Left ventricle myocardium inferior (tissue), 1 donor: ENCODE results near the gene KISS1. TPM values are rescaled to one million over a fixed set of nuclear protein-coding genes. Genes with fewer than 3 reads are reported as not detected.

ENCODE experiments used
- DNase-seq: peaks from one replicate; pipeline ENCODE4 v3.0.0-alpha.2; 2020
- H3K27ac ChIP-seq: fragments of 200-600 bp; replicated peaks from 2 replicates; pipeline ENCODE4 v1.8.0; 2021
- H3K27me3 ChIP-seq: fragments of 200-600 bp; 2 replicates; pipeline ENCODE4 v1.8.0; 2021; ENCODE audit warnings: low read depth
- H3K36me3 ChIP-seq: fragments of 200-600 bp; 2 replicates; pipeline ENCODE4 v1.8.0; 2021
- H3K4me1 ChIP-seq: fragments of 200-600 bp; 2 replicates; pipeline ENCODE4 v1.8.0; 2021
- H3K4me3 ChIP-seq: fragments of 200-600 bp; 2 replicates; pipeline ENCODE4 v1.8.0; 2021; ENCODE audit warnings: mild to moderate bottlenecking, moderate library complexity
- H3K9me3 ChIP-seq: fragments of 200-600 bp; replicated peaks from 2 replicates; pipeline ENCODE4 v1.8.0; 2021
- intact Hi-C: fragments of 100-400 bp; cut with micrococcal nuclease; formaldehyde crosslinking; loops from one replicate; pipeline ENCODE4 v1.11.0; 2022
- total RNA-seq: library from RNA; stranded (reverse); fragmentation: NEBNext Ultra II Directional; extraction: Animal tissue kit (Norgen Biotek cat#: 25700); gene quantifications from one replicate; pipeline ENCODE4 v1.2.1, GENCODE V29; 2021
- TF ChIP-seq, protein P1 (sequence below): fragments of 200-600 bp; IDR thresholded peaks from 2 replicates; pipeline ENCODE4 v1.8.0; 2021; ENCODE audit warnings: antibody characterized with exemption, mild to moderate bottlenecking, borderline replicate concordance
- donor health status: DM: no; HTN: yes; CAD: no; lungs with severe emphysema.

KISS1 gene
- total RNA-seq, 1 donor from 2014 or later = not detected

DNA sequence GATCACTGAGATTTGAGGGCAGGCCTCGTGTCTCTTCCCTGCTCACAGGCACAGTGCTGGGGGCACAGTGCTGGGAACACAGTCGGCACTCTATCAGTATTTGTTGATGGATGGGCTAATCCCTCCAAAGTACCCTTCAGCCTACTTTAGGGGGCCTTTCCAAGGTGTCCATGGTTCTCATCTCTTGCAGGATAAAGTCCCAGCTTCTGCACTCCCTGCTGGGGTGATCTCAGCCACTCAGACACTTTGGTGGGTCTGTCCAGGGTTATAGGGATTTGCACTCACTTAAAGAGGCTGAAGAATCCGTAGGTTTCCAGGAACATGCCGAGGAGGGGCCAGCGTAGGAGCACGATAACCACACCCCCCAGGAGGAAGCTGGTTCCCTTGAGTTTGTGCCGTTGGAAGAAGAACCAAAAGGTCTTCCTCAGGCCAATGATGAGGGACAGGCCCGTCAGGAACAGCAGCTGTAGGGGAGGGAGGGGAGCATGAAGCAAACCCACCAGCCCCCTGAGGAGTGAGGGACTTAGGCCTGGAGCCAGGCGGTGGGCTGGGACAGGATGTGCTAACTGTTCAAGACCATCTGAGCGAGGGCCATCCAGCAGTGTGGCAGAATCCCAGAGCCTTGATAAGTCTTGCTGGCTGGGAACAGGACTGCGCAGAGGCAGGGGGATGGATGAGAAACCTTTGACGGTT is 5.2 kb upstream of the KISS1 start:
- Histone ChIP-seq H3K36me3 (no peaks in the 10 kb centered on the region), H3K27ac (no peak overlapping the region), H3K27me3 (peaks cover 54% of the 10 kb centered on the region), H3K4me1 (peaks cover 19% of the 10 kb centered on the region), H3K9me3 (no peaks in the 10 kb centered on the region), H3K4me3 (no peak overlapping the region)
- DNase-seq = no peak
- TF ChIP-seq, protein P1, sequence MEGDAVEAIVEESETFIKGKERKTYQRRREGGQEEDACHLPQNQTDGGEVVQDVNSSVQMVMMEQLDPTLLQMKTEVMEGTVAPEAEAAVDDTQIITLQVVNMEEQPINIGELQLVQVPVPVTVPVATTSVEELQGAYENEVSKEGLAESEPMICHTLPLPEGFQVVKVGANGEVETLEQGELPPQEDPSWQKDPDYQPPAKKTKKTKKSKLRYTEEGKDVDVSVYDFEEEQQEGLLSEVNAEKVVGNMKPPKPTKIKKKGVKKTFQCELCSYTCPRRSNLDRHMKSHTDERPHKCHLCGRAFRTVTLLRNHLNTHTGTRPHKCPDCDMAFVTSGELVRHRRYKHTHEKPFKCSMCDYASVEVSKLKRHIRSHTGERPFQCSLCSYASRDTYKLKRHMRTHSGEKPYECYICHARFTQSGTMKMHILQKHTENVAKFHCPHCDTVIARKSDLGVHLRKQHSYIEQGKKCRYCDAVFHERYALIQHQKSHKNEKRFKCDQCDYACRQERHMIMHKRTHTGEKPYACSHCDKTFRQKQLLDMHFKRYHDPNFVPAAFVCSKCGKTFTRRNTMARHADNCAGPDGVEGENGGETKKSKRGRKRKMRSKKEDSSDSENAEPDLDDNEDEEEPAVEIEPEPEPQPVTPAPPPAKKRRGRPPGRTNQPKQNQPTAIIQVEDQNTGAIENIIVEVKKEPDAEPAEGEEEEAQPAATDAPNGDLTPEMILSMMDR = no peak
- intact Hi-C loops = no loop called here

DNA sequence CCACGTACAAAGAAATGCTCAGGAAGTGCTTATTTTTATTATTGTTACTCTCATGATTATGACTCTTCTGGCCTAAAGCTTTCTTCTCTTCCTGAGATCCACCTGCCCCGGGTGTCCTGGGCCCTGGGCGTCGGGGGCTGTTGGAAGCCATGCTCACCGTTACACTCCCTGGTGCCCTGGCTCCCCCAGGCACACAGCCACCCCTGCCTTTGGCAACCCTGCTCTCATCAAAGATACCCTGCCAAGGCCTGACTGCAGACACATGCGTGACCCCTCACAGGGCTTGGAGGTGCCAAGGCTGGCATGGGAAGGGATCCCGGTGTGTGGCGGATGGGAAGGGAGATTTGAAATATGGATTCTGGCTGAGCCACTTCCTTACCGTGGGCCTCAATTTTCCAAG is 3.3 kb upstream of the KISS1 start:
- Histone ChIP-seq H3K4me1 (peaks cover 19% of the 10 kb centered on the region), H3K27ac (peak overlapping the region; percentile 55), H3K36me3 (no peaks in the 10 kb centered on the region), H3K4me3 (no peak overlapping the region), H3K27me3 (peaks cover 46% of the 10 kb centered on the region), H3K9me3 (no peaks in the 10 kb centered on the region)
- TF ChIP-seq, protein P1 = no peak
- DNase-seq = no peak
- intact Hi-C loops = no loop called here

DNA sequence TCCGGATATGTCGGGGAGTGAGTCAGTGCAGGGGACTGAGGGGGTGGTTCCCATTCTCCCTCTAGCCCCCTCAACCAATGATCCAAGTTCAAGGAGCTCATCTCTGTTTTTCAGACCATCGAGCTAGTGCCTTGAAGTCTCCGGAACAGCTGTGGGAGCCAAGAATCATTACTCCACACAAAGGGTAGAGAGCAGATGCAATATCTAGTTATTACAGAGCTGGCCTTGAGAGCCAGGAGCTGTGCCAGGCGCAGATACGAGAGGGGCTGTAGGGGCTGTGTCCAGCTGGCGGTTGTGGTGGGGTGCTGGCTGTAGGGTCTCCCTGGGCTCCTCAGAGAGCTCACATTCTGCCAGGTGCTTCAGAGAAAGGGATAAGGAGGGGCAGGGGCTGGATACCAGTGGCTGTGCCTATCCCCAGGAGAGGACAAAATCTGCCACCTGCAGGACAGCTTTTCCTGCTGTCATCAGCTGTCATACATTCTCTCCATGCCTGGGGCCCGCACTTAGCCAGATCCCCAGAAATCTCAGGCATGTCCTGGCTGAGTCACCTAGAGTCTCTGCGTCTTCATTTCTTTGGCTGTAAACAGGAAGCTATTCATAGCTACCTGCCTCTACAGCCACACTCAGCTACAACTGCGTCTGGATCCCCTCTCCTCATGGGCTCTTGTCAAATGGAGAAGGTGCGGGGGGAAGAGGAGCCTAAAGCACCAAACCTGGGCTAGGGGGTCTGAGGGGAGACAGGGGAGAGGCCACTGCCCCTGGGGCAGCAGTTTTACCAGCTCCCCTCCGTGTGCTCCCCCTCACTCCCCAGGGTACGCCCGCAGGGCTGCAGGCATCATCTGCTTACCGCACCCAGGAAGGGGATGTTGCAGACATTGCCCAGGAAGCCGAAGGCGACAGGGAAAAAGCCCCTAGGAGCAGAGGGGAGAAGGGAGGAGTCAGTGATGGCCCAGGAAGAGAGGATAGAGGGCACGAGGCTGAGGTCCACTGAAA is 2.4 kb upstream of the KISS1 start:
- Histone ChIP-seq H3K4me3 (no peak overlapping the region), H3K27me3 (peaks cover 39% of the 10 kb centered on the region), H3K9me3 (no peaks in the 10 kb centered on the region), H3K36me3 (no peaks in the 10 kb centered on the region), H3K4me1 (peaks cover 19% of the 10 kb centered on the region), H3K27ac (peak overlapping the region; percentile 55)
- DNase-seq = no peak
- intact Hi-C loops = no loop called here
- TF ChIP-seq, protein P1 = no peak

DNA sequence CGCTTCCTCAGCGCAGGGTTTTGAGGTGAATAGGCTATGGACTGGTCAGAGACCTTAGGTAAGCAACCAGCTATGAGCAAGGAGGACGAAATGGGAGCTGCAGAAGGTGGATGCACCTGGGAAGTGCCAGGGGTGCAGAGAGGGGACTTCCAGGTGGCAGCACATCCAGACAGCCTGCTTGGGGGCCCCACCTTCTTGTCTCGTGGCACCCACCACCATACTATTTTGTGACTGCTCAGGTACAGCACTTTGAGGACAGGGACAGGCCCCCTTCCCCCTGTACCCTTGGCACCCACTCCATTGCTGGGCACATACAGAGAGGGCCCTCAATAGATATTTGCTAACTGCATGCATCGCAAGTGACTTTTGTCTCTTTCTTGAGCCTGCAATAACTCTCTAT is 777 bp upstream of the KISS1 start:
- H3K9me3 ChIP-seq = no peaks in the 10 kb centered on the region
- H3K4me1 ChIP-seq = peaks cover 19% of the 10 kb centered on the region
- no peaks in the 10 kb centered on the region for H3K36me3 ChIP-seq
- intact Hi-C loops = no loop called here
- no peak for DNase-seq
- peaks cover 36% of the 10 kb centered on the region for H3K27me3 ChIP-seq
- no peak overlapping the region for H3K27ac ChIP-seq
- TF ChIP-seq, protein P1 = no peak
- H3K4me3 ChIP-seq = no peak overlapping the region

DNA sequence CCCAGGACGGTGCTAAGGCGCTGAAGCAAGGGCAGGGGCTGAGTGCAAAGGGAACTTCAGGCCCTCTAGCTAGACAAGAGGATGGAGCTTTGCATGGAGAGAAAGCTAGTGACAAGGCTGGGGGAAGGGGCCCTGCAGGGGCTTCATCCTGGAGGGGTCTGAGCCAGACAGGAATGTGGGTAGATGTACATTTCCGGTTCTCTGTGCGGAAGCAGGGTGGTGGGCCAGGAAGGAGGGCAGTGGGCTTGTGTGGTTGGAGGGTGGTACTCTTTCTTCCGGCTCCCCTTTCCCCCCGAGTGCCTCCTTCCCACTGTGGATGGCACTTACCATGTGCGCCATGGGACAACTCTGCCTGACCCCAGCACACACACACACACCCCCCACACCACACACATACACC is 1.5 kb downstream of the KISS1 start:
- Histone ChIP-seq H3K36me3 (no peaks in the 10 kb centered on the region), H3K27ac (no peak overlapping the region), H3K4me3 (no peak overlapping the region), H3K4me1 (peaks cover 27% of the 10 kb centered on the region), H3K9me3 (no peaks in the 10 kb centered on the region), H3K27me3 (peaks cover 37% of the 10 kb centered on the region)
- TF ChIP-seq, protein P1 = no peak
- intact Hi-C loops = no loop called here
- no peak for DNase-seq
